ENCODE data around the gene FBXL19.

Gene FBXL19

GRCh38 chr16:30903596-30903995 is 19.8 kb upstream of the FBXL19 start:
- TF ChIP-seq CTCF (IDR thresholded peaks at IDR 0.05; ENCODE audit: extremely low read depth, missing control alignments) = no peak
- DNase-seq (ENCODE audit: low spot score) = peak; percentile 57

- DNase-seq (ENCODE audit: low spot score) = peak; percentile 42
- no peak for TF ChIP-seq CTCF (IDR thresholded peaks at IDR 0.05; ENCODE audit: extremely low read depth, missing control alignments)
Observed at GRCh38 chr16:30904114-30904780, 19.1 kb upstream of the FBXL19 start.

- TF ChIP-seq CTCF (IDR thresholded peaks at IDR 0.05; ENCODE audit: extremely low read depth, missing control alignments) = no peak
- no peak for DNase-seq (ENCODE audit: low spot score)
Observed at GRCh38 chr16:30907064-30907463, 16.3 kb upstream of the FBXL19 start.

GRCh38 chr16:30910427-30911029 is 12.8 kb upstream of the FBXL19 start:
- DNase-seq (ENCODE audit: low spot score) = no peak
- no peak for TF ChIP-seq CTCF (IDR thresholded peaks at IDR 0.05; ENCODE audit: extremely low read depth, missing control alignments)

GRCh38 chr16:30912794-30913412 is 10.5 kb upstream of the FBXL19 start:
- DNase-seq (ENCODE audit: low spot score) = no peak
- no peak for TF ChIP-seq CTCF (IDR thresholded peaks at IDR 0.05; ENCODE audit: extremely low read depth, missing control alignments)

- DNase-seq (ENCODE audit: low spot score) = no peak
- TF ChIP-seq CTCF (IDR thresholded peaks at IDR 0.05; ENCODE audit: extremely low read depth, missing control alignments) = no peak
Observed at GRCh38 chr16:30914830-30915229, 8.5 kb upstream of the FBXL19 start.

GRCh38 chr16:30918614-30919013 is 4.8 kb upstream of the FBXL19 start:
- TF ChIP-seq CTCF (IDR thresholded peaks at IDR 0.05; ENCODE audit: extremely low read depth, missing control alignments) = no peak
- no peak for DNase-seq (ENCODE audit: low spot score)
